ENCODE results near the gene PCCA. TPM values are rescaled to one million over a fixed set of nuclear protein-coding genes. Genes with fewer than 3 reads are reported as not detected.

PCCA gene
- total and polyA plus RNA-seq, 2 of the 13 experiments (the other 11 are each of a cell fraction or from before 2014, with no cell fraction given) = 15.0 to 32.2 TPM

DNA sequence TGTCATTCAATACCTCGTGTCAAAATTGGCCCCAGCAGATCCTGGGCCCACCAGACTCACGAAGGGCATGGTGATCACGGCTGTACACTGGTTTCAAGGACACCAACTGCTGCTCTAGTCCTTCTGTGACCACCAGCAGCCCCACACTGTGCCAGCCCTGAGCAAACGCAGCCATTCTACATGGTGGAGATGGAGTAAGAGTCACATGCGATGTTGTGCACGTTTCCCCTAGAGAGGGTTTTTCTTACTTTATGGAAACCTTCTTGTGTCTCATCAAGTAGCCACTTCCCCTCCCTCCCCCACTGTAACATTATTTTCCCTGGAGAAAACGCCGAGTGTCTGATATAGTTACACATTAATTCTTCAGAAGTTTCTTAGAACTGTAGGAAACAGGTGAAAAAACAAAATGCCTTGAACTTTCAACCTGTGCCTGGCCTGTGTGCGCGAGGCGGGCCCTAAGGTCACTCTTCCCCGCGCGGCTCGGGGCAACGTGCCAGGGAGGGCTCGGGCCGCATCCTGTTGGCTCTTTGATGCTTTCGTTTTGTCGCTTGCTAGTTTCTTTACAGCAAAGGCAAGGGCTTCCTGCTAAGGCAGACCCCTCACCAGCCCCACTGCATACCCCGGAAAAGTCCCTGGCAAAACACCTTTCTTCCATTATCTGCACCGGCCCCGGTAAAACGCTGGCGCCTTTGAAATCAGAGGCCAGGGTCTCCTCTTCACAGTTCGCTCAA lies 455.1 kb downstream of the PCCA start (continued):
- TF ChIP-seq, protein P1, sequence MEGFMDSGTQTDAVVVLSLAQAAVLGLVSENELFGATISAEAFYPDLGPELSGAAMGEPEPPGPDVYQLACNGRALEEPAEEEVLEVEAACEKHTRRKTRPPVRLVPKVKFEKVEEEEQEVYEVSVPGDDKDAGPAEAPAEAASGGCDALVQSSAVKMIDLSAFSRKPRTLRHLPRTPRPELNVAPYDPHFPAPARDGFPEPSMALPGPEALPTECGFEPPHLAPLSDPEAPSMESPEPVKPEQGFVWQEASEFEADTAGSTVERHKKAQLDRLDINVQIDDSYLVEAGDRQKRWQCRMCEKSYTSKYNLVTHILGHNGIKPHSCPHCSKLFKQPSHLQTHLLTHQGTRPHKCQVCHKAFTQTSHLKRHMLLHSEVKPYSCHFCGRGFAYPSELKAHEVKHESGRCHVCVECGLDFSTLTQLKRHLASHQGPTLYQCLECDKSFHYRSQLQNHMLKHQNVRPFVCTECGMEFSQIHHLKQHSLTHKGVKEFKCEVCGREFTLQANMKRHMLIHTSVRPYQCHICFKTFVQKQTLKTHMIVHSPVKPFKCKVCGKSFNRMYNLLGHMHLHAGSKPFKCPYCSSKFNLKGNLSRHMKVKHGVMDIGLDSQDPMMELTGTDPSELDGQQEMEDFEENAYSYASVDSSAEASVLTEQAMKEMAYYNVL (CRISPR knock-in tag; IDR thresholded peaks at IDR 0.05; ENCODE audit: borderline replicate concordance) = no peak
- TF ChIP-seq ZNF30 (CRISPR knock-in tag; IDR thresholded peaks at IDR 0.05) (0 out of 2 replicates have a peak, but pooled peaks have one; percentile 30), ZFP82 (CRISPR knock-in tag; IDR thresholded peaks at IDR 0.05; ENCODE audit: borderline replicate concordance) (no peak), ZNF749 (CRISPR knock-in tag; IDR thresholded peaks at IDR 0.05; ENCODE audit: borderline replicate concordance) (no peak), FOXK1 (CRISPR knock-in tag; IDR thresholded peaks at IDR 0.05; ENCODE audit: borderline replicate concordance, low read depth) (no peak), FOSL2 (CRISPR knock-in tag; IDR thresholded peaks at IDR 0.05) (no peak), ZNF260 (CRISPR knock-in tag; IDR thresholded peaks at IDR 0.05; ENCODE audit: borderline replicate concordance, low read depth) (no peak), MTA3 (CRISPR knock-in tag; IDR thresholded peaks at IDR 0.05) (no peak), SP1 (IDR thresholded peaks at IDR 0.05) (no peak), SP1 (CRISPR knock-in tag; IDR thresholded peaks at IDR 0.05) (no peak; the same call in 1 of the 2 replicates), SP4 (CRISPR knock-in tag; IDR thresholded peaks at IDR 0.05) (peak; percentile 58; the same call in 1 of the 2 replicates), HMGA1 (CRISPR knock-in tag; conservative IDR thresholded peaks at IDR 0.05) (no peak), ISX (CRISPR knock-in tag; conservative IDR thresholded peaks at IDR 0.05) (no peak), ZNF17 (CRISPR knock-in tag; IDR thresholded peaks at IDR 0.05) (no peak), ZNF350 (CRISPR knock-in tag; IDR thresholded peaks at IDR 0.05; ENCODE audit: borderline replicate concordance, low read depth) (peak; percentile 34; the same call in 1 of the 2 replicates), FOXP1 (IDR thresholded peaks at IDR 0.05) (no peak), FOXP1 (CRISPR knock-in tag; IDR thresholded peaks at IDR 0.05) (peak; percentile 58), SOX5 (CRISPR knock-in tag; IDR thresholded peaks at IDR 0.05; ENCODE audit: borderline replicate concordance) (peak; percentile 53), TEAD3 (CRISPR knock-in tag; optimal IDR thresholded peaks at IDR 0.05; ENCODE audit: borderline replicate concordance) (peak; percentile 56)
- TF ChIP-seq, protein P2, sequence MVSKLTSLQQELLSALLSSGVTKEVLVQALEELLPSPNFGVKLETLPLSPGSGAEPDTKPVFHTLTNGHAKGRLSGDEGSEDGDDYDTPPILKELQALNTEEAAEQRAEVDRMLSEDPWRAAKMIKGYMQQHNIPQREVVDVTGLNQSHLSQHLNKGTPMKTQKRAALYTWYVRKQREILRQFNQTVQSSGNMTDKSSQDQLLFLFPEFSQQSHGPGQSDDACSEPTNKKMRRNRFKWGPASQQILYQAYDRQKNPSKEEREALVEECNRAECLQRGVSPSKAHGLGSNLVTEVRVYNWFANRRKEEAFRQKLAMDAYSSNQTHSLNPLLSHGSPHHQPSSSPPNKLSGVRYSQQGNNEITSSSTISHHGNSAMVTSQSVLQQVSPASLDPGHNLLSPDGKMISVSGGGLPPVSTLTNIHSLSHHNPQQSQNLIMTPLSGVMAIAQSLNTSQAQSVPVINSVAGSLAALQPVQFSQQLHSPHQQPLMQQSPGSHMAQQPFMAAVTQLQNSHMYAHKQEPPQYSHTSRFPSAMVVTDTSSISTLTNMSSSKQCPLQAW (CRISPR knock-in tag; IDR thresholded peaks at IDR 0.05) = peak; percentile 80
- TF ChIP-seq, protein P3, sequence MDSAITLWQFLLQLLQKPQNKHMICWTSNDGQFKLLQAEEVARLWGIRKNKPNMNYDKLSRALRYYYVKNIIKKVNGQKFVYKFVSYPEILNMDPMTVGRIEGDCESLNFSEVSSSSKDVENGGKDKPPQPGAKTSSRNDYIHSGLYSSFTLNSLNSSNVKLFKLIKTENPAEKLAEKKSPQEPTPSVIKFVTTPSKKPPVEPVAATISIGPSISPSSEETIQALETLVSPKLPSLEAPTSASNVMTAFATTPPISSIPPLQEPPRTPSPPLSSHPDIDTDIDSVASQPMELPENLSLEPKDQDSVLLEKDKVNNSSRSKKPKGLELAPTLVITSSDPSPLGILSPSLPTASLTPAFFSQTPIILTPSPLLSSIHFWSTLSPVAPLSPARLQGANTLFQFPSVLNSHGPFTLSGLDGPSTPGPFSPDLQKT (CRISPR knock-in tag; IDR thresholded peaks at IDR 0.05; ENCODE audit: borderline replicate concordance) = no peak
- TF ChIP-seq, protein P4, sequence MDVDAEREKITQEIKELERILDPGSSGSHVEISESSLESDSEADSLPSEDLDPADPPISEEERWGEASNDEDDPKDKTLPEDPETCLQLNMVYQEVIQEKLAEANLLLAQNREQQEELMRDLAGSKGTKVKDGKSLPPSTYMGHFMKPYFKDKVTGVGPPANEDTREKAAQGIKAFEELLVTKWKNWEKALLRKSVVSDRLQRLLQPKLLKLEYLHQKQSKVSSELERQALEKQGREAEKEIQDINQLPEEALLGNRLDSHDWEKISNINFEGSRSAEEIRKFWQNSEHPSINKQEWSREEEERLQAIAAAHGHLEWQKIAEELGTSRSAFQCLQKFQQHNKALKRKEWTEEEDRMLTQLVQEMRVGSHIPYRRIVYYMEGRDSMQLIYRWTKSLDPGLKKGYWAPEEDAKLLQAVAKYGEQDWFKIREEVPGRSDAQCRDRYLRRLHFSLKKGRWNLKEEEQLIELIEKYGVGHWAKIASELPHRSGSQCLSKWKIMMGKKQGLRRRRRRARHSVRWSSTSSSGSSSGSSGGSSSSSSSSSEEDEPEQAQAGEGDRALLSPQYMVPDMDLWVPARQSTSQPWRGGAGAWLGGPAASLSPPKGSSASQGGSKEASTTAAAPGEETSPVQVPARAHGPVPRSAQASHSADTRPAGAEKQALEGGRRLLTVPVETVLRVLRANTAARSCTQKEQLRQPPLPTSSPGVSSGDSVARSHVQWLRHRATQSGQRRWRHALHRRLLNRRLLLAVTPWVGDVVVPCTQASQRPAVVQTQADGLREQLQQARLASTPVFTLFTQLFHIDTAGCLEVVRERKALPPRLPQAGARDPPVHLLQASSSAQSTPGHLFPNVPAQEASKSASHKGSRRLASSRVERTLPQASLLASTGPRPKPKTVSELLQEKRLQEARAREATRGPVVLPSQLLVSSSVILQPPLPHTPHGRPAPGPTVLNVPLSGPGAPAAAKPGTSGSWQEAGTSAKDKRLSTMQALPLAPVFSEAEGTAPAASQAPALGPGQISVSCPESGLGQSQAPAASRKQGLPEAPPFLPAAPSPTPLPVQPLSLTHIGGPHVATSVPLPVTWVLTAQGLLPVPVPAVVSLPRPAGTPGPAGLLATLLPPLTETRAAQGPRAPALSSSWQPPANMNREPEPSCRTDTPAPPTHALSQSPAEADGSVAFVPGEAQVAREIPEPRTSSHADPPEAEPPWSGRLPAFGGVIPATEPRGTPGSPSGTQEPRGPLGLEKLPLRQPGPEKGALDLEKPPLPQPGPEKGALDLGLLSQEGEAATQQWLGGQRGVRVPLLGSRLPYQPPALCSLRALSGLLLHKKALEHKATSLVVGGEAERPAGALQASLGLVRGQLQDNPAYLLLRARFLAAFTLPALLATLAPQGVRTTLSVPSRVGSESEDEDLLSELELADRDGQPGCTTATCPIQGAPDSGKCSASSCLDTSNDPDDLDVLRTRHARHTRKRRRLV (CRISPR knock-in tag; IDR thresholded peaks at IDR 0.05) = no peak
